Osteocyte (in vitro differentiated cells): ENCODE measurements around the gene LAMTOR2. TPM values are rescaled to one million over a fixed set of nuclear protein-coding genes. Genes with fewer than 3 reads are reported as not detected.
A peak's percentile ranks its signal among the peaks of the same experiment; 100 is the strongest.

Source experiments
- DNase-seq: peaks from one replicate; pipeline ENCODE4 v3.0.0; 2021; ENCODE audit warnings: mixed read lengths; ENCODE audit not compliant: unreplicated experiment; ENCODE audit errors: extremely low spot score
- H3K27ac Mint-ChIP-seq: one replicate; pipeline ENCODE4 v1.8.0; 2021; ENCODE audit warnings: mild to moderate bottlenecking, mixed read lengths; ENCODE audit not compliant: unreplicated experiment
- H3K27me3 Mint-ChIP-seq: one replicate; pipeline ENCODE4 v1.8.0; 2021; ENCODE audit warnings: mixed read lengths; ENCODE audit not compliant: unreplicated experiment
- H3K36me3 Mint-ChIP-seq: one replicate; pipeline ENCODE4 v1.8.0; 2021; ENCODE audit warnings: mixed read lengths; ENCODE audit not compliant: unreplicated experiment
- H3K4me1 Mint-ChIP-seq: one replicate; pipeline ENCODE4 v1.8.0; 2021; ENCODE audit warnings: mixed read lengths; ENCODE audit not compliant: unreplicated experiment
- H3K4me3 Mint-ChIP-seq: one replicate; pipeline ENCODE4 v1.8.0; 2021; ENCODE audit warnings: mild to moderate bottlenecking, moderate library complexity, mixed read lengths; ENCODE audit not compliant: unreplicated experiment
- H3K9me3 Mint-ChIP-seq: one replicate; pipeline ENCODE4 v1.8.0; 2021; ENCODE audit warnings: mixed read lengths; ENCODE audit not compliant: unreplicated experiment
- CTCF ChIP-seq: fragments of 200-600 bp; sonication (generic); IDR thresholded peaks from 2 replicates; pipeline ENCODE4 v1.5.0; 2021; ENCODE audit warnings: antibody characterized with exemption, mild to moderate bottlenecking, moderate library complexity
- total RNA-seq: library from RNA; stranded (reverse); gene quantifications from 2 replicates; pipeline ENCODE4 v1.2.1, GENCODE V29; 2021

Gene LAMTOR2
- total RNA-seq, 1 donor from 2014 or later: 59.9 TPM

- Mint-ChIP-seq H3K9me3 (no peaks in the 10 kb centered on the region), H3K36me3 (peaks cover under 1% of the 10 kb centered on the region), H3K27me3 (no peaks in the 10 kb centered on the region), H3K4me3 (no peak overlapping the region), H3K4me1 (peaks cover 44% of the 10 kb centered on the region), H3K27ac (peak overlapping the region; percentile 100)
- DNase-seq: no peak
- TF ChIP-seq CTCF: no peak
These were observed 43.1 kb downstream of the LAMTOR2 start for GRCh38 chr1:156097499-156098178.

- Mint-ChIP-seq H3K27me3 (no peaks in the 10 kb centered on the region), H3K9me3 (no peaks in the 10 kb centered on the region), H3K36me3 (no peaks in the 10 kb centered on the region), H3K4me1 (peaks cover 55% of the 10 kb centered on the region), H3K4me3 (no peak overlapping the region), H3K27ac (no peak overlapping the region)
- no peak for TF ChIP-seq CTCF
- no peak for DNase-seq
These were observed 44.2 kb downstream of the LAMTOR2 start for GRCh38 chr1:156098784-156099183.

GRCh38 chr1:156099282-156099681, 44.7 kb downstream of the LAMTOR2 start:
- H3K4me1 Mint-ChIP-seq: peaks cover 60% of the 10 kb centered on the region
- DNase-seq: no peak
- no peaks in the 10 kb centered on the region for H3K36me3 Mint-ChIP-seq
- H3K4me3 Mint-ChIP-seq: no peak overlapping the region
- H3K9me3 Mint-ChIP-seq: no peaks in the 10 kb centered on the region
- no peak for TF ChIP-seq CTCF
- no peaks in the 10 kb centered on the region for H3K27me3 Mint-ChIP-seq
- peak overlapping the region; percentile 15 for H3K27ac Mint-ChIP-seq

GRCh38 chr1:156100205-156100995, 45.8 kb downstream of the LAMTOR2 start:
- Mint-ChIP-seq H3K4me1 (peaks cover 71% of the 10 kb centered on the region), H3K9me3 (no peaks in the 10 kb centered on the region), H3K4me3 (no peak overlapping the region), H3K36me3 (no peaks in the 10 kb centered on the region), H3K27ac (peak overlapping the region; percentile 99), H3K27me3 (no peaks in the 10 kb centered on the region)
- TF ChIP-seq CTCF: no peak
- DNase-seq: no peak

- DNase-seq: no peak
- TF ChIP-seq CTCF: no peak
- Mint-ChIP-seq H3K27ac (peak overlapping the region; percentile 99), H3K4me1 (peaks cover 71% of the 10 kb centered on the region), H3K4me3 (no peak overlapping the region), H3K36me3 (no peaks in the 10 kb centered on the region), H3K27me3 (no peaks in the 10 kb centered on the region), H3K9me3 (no peaks in the 10 kb centered on the region)
These were observed 47.3 kb downstream of the LAMTOR2 start for GRCh38 chr1:156101880-156102279.
